ENCODE results near the gene KCNQ4. TPM values are rescaled to one million over a fixed set of nuclear protein-coding genes. Genes with fewer than 3 reads are reported as not detected.
A peak's percentile ranks its signal among the peaks of the same experiment; 100 is the strongest.

Gene KCNQ4
- total and polyA plus RNA-seq, 2 of the 8 experiments (the other 6 are each of a cell fraction or from before 2014, with no cell fraction given): 2.2 to 3.9 TPM

DNA sequence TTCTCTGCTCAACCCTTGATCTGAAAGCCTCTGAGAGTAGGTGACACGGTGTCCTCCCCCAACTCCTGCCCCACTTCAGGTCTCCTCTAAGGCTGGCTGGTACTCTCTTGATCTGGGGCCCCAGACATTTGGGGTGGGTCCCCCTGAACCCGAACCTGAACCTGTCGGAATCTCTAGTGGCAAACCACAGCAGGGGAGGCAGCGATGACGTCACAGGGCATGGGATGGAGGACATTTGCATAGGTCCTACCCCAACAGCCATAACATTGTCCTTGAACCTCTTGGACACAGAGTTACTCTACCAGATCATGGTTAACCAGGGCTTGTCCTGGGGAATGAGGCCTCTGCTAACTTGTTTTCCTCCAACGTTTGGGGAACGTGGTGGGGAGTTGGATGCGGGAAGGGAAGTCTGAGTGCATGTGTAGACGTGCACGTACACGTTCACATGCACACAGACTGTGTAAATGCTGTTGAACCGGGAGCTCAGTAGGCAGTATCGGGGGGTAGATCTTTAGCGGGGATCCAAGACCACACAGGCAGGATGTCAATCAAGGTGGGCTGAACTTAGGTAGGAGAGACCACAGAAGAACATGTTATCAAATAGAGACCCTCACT lies 46.2 kb downstream of the KCNQ4 start:
- Histone ChIP-seq H3K36me3 (ENCODE audit: control insufficient read depth in 2 of 4, insufficient read depth in 4 of 4, low read length in 3 of 4) (no peaks in the 10 kb centered on the region; a peak in 1 of 8 replicates), H3K79me2 (ENCODE audit: control insufficient read depth in 1 of 2, insufficient read depth in 2 of 2, low read length in 2 of 2) (no peaks in the 10 kb centered on the region), H4K91ac (replicated peaks; ENCODE audit: insufficient read length, low read length) (peak overlapping the region; percentile 18), H3K4me2 (ENCODE audit: insufficient read depth in 1 of 2, low read depth in 2 of 2, low read length in 2 of 2) (no peak overlapping the region), H3K23ac (ENCODE audit: insufficient read length) (no peak overlapping the region), H2BK15ac (ENCODE audit: low read length) (no peak overlapping the region), H2BK20ac (ENCODE audit: low read length) (no peak overlapping the region), H2AFZ (ENCODE audit: low read length) (no peak overlapping the region), H2BK120ac (replicated peaks; ENCODE audit: low read depth, low read length) (no peak overlapping the region), H3K23me2 (ENCODE audit: low read depth, low read length) (no peaks in the 10 kb centered on the region), H3K27ac (ENCODE audit: low read depth, low read length) (no peak overlapping the region), H3K18ac (ENCODE audit: extremely low read depth, low read length) (no peak overlapping the region), H3K4me3 (ENCODE audit: extremely low read depth in 1 of 4, insufficient read depth in 2 of 4, low read depth in 3 of 4, low read length in 4 of 4) (no peak overlapping the region), H3K79me1 (ENCODE audit: low read depth, low read length) (no peaks in the 10 kb centered on the region), H3K14ac (ENCODE audit: insufficient read length) (no peak overlapping the region), H2BK5ac (ENCODE audit: low read depth, low read length) (0 out of 2 replicates have a peak overlapping the region, but pooled peaks have one; percentile 16), H2AK5ac (ENCODE audit: low read depth, low read length) (no peak overlapping the region), H3K9ac (replicated peaks in 1 of 4; ENCODE audit: extremely low read depth in 1 of 4, low read depth in 3 of 4, low read length in 3 of 4) (no peak overlapping the region), H2BK12ac (ENCODE audit: low read depth, low read length) (0 out of 2 replicates have a peak overlapping the region, but pooled peaks have one; percentile 50), H4K5ac (ENCODE audit: insufficient read length, low read depth, low read length) (no peak overlapping the region), H3K56ac (replicated peaks; ENCODE audit: insufficient read length, low read depth, low read length) (no peak overlapping the region), H3K4me1 (replicated peaks in 1 of 4; ENCODE audit: control insufficient read depth in 3 of 4, insufficient read depth in 4 of 4, low read length in 3 of 4) (peaks cover 7 to 13% (median 9%) of the 10 kb centered on the region in 4 experiments; a peak in 6 of 7 replicates), H4K8ac (ENCODE audit: extremely low read depth, insufficient read depth, low read length) (no peak overlapping the region; the same call in 1 of the 2 replicates), H3K27me3 (replicated peaks in 1 of 4; ENCODE audit: control insufficient read depth in 3 of 4, extremely low read depth in 1 of 4, insufficient read depth in 3 of 4, low read length in 3 of 4) (no peaks in the 10 kb centered on the region), H4K20me1 (replicated peaks in 1 of 2; ENCODE audit: control insufficient read depth in 1 of 2, insufficient read depth in 2 of 2, low read length in 2 of 2) (no peaks in the 10 kb centered on the region), H3K4ac (replicated peaks; ENCODE audit: insufficient read length, low read depth, low read length) (no peak overlapping the region), H3K9me3 (ENCODE audit: insufficient read depth in 2 of 2, low read depth in 1 of 2, low read length in 1 of 2) (no peaks in the 10 kb centered on the region)
- CTCF ChIA-PET (ENCODE audit: partially characterized antibody): interaction anchor here (1.2 kb wide), 1 partner anchor 9 kb away, joined by 3 read pairs; no protein-coding TSS in a partner anchor
- WGBS, 2 experiments (ENCODE audit: extremely low coverage in 1 of 2, insufficient coverage in 1 of 2, insufficient read length in 1 of 2, insufficient replicate concordance in 2 of 2, low coverage in 1 of 2, low lambda C conversion rate in 2 of 2, missing lambda C conversion rate in 1 of 2): 89% methylated on average over 13 of the region's 14 CpGs; no CpG with 5 or more reads in 1 of the 2 experiments
- FAIRE-seq (no peak), DNase-seq (ENCODE audit: low read depth in 1 of 2, low spot score in 2 of 2) (no peak)
- POLR2A ChIA-PET (ENCODE audit: partially characterized antibody): interaction anchor here (1.1 kb wide), 1 partner anchor 9 kb away, joined by 3 read pairs; no protein-coding TSS in a partner anchor
- no peak for TF ChIP-seq BCL11A (IDR thresholded peaks at IDR 0.05; ENCODE audit: low read depth in 2 of 2, low read length in 2 of 2)
- TF ChIP-seq, protein P1, sequence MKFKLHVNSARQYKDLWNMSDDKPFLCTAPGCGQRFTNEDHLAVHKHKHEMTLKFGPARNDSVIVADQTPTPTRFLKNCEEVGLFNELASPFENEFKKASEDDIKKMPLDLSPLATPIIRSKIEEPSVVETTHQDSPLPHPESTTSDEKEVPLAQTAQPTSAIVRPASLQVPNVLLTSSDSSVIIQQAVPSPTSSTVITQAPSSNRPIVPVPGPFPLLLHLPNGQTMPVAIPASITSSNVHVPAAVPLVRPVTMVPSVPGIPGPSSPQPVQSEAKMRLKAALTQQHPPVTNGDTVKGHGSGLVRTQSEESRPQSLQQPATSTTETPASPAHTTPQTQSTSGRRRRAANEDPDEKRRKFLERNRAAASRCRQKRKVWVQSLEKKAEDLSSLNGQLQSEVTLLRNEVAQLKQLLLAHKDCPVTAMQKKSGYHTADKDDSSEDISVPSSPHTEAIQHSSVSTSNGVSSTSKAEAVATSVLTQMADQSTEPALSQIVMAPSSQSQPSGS (IDR thresholded peaks at IDR 0.05; ENCODE audit: low read length): no peak
- TF ChIP-seq, protein P2, sequence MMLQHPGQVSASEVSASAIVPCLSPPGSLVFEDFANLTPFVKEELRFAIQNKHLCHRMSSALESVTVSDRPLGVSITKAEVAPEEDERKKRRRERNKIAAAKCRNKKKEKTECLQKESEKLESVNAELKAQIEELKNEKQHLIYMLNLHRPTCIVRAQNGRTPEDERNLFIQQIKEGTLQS (IDR thresholded peaks at IDR 0.05; ENCODE audit: insufficient read depth, low read depth, low read length): no peak
- TF ChIP-seq CREB1 (IDR thresholded peaks at IDR 0.05): no peak
- TF ChIP-seq TAF7 (optimal IDR thresholded peaks at IDR 0.05; ENCODE audit: borderline replicate concordance, low read depth, low read length): no peak
- TF ChIP-seq MAFK (IDR thresholded peaks at IDR 0.05; ENCODE audit: low read depth, low read length): no peak
- TF ChIP-seq, protein P3, sequence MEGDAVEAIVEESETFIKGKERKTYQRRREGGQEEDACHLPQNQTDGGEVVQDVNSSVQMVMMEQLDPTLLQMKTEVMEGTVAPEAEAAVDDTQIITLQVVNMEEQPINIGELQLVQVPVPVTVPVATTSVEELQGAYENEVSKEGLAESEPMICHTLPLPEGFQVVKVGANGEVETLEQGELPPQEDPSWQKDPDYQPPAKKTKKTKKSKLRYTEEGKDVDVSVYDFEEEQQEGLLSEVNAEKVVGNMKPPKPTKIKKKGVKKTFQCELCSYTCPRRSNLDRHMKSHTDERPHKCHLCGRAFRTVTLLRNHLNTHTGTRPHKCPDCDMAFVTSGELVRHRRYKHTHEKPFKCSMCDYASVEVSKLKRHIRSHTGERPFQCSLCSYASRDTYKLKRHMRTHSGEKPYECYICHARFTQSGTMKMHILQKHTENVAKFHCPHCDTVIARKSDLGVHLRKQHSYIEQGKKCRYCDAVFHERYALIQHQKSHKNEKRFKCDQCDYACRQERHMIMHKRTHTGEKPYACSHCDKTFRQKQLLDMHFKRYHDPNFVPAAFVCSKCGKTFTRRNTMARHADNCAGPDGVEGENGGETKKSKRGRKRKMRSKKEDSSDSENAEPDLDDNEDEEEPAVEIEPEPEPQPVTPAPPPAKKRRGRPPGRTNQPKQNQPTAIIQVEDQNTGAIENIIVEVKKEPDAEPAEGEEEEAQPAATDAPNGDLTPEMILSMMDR (IDR thresholded peaks at IDR 0.05; ENCODE audit: control extremely low read depth in 1 of 3, insufficient read depth in 1 of 3, low read depth in 1 of 3, low read length in 3 of 3): no peak
- no peak for TF ChIP-seq CHD2 (IDR thresholded peaks at IDR 0.05; ENCODE audit: low read length)
